HG02973 (cell line): Measurements from ENCODE around the gene CDKN2B-AS1.

Source experiments
- ATAC-seq: cut with Tn5 transposase; IDR thresholded peaks from one replicate; pipeline ENCODE4 v1.9.1; 2021; ENCODE audit warnings: moderate library complexity; ENCODE audit not compliant: unreplicated experiment

CDKN2B-AS1 gene

GRCh38 chr9:22078081-22078480 is 83.5 kb downstream of the CDKN2B-AS1 start:
- ATAC-seq, result no peak

GRCh38 chr9:22079873-22080341 is 85.3 kb downstream of the CDKN2B-AS1 start:
- ATAC-seq, result peak; percentile 80

- ATAC-seq, result no peak
Observed at GRCh38 chr9:22084336-22085035, 89.9 kb downstream of the CDKN2B-AS1 start.

- peak; percentile 65 for ATAC-seq
Observed at GRCh38 chr9:22088053-22088716, 93.6 kb downstream of the CDKN2B-AS1 start.

GRCh38 chr9:22088717-22089061 is 94.1 kb downstream of the CDKN2B-AS1 start:
- peak; percentile 25 for ATAC-seq

- ATAC-seq, result no peak
Observed at GRCh38 chr9:22097707-22098106, 103.1 kb downstream of the CDKN2B-AS1 start.

- no peak for ATAC-seq
Observed at GRCh38 chr9:22098643-22099332, 104.2 kb downstream of the CDKN2B-AS1 start.

GRCh38 chr9:22100626-22101025 is 106.0 kb downstream of the CDKN2B-AS1 start:
- ATAC-seq, result no peak

GRCh38 chr9:22102146-22103053 is 107.8 kb downstream of the CDKN2B-AS1 start:
- ATAC-seq, result no peak

- ATAC-seq, result no peak
Observed at GRCh38 chr9:22103685-22104575, 109.3 kb downstream of the CDKN2B-AS1 start.

- ATAC-seq, result peak; percentile 99
Observed at GRCh38 chr9:22105005-22105722, 110.6 kb downstream of the CDKN2B-AS1 start.

GRCh38 chr9:22107202-22108045 is 112.8 kb downstream of the CDKN2B-AS1 start:
- ATAC-seq, result no peak

GRCh38 chr9:22108581-22109370 is 114.2 kb downstream of the CDKN2B-AS1 start:
- no peak for ATAC-seq

GRCh38 chr9:22111176-22111953 is 116.8 kb downstream of the CDKN2B-AS1 start:
- ATAC-seq, result no peak

GRCh38 chr9:22111954-22112247 is 117.3 kb downstream of the CDKN2B-AS1 start:
- no peak for ATAC-seq

GRCh38 chr9:22112870-22113821 is 118.6 kb downstream of the CDKN2B-AS1 start:
- ATAC-seq, result no peak
